ENCODE measurements around the gene RNF123. TPM values are rescaled to one million over a fixed set of nuclear protein-coding genes. Genes with fewer than 3 reads are reported as not detected.

RNF123 gene
- total RNA-seq, 1 experiment from 2014 or later: 40.6 TPM

- Mint-ChIP-seq H3K9me3 (no peaks in the 10 kb centered on the region), H3K27me3 (ENCODE audit: low read depth) (no peaks in the 10 kb centered on the region), H3K27ac (no peak overlapping the region), H3K4me1 (peaks cover 3 to 11% of the 10 kb centered on the region in 2 experiments), H3K4me3 (no peak overlapping the region), H3K36me3 (ENCODE audit: insufficient read depth in 1 of 3, low read depth in 3 of 3) (peaks cover 2 to 14% (median 4%) of the 10 kb centered on the region in 3 experiments; a peak in 5 of 7 replicates)
- no peak for TF ChIP-seq CTCF (conservative IDR thresholded peaks at IDR 0.05)
- H2BK12ac ChIP-seq (ENCODE audit: insufficient read length, low read depth, low read length): no peak overlapping the region
- H4K20me1 ChIP-seq (ENCODE audit: control insufficient read depth, insufficient read depth, insufficient read length): no peaks in the 10 kb centered on the region
- H3K27me3 ChIP-seq (ENCODE audit: insufficient read depth, low read length): no peaks in the 10 kb centered on the region; the same call in 1 of the 2 replicates
- WGBS (ENCODE audit: extremely low coverage, insufficient read length, low lambda C conversion rate): no CpG with 5 or more reads among the region's 4 CpGs
- H3K23ac ChIP-seq (ENCODE audit: insufficient read length, low read depth, low read length): no peak overlapping the region
- no peak overlapping the region for H3K18ac ChIP-seq (ENCODE audit: insufficient read length, low read depth, low read length)
- H2AFZ ChIP-seq (ENCODE audit: low read length): no peak overlapping the region
- H3T11ph ChIP-seq (ENCODE audit: low read length): no peak overlapping the region
- H3K23me2 ChIP-seq (ENCODE audit: insufficient read length, low read depth, low read length, poor library complexity, severe bottlenecking): no peaks in the 10 kb centered on the region
- H2AK5ac ChIP-seq (ENCODE audit: insufficient read length, low read length): no peak overlapping the region
- no peak overlapping the region for H4K8ac ChIP-seq (replicated peaks; ENCODE audit: insufficient read length, low read depth, low read length)
- no peak overlapping the region for H2BK5ac ChIP-seq (ENCODE audit: insufficient read length, low read length)
- no peak for DNase-seq
- H3K79me2 ChIP-seq (ENCODE audit: insufficient read depth, low read length): peaks cover 3% of the 10 kb centered on the region; the same call in 1 of the 2 replicates
- peaks cover 5% of the 10 kb centered on the region for H3K79me1 ChIP-seq (ENCODE audit: insufficient read depth, low read depth, low read length, poor library complexity, severe bottlenecking)
- H4K5ac ChIP-seq (ENCODE audit: insufficient read length, low read depth, low read length): no peak overlapping the region
- no peak overlapping the region for H3K4me2 ChIP-seq (ENCODE audit: insufficient read depth, insufficient read length, low read length)
- H2BK120ac ChIP-seq (ENCODE audit: low read depth, low read length, poor library complexity, severe bottlenecking): no peak overlapping the region
- no peak overlapping the region for H3K9ac ChIP-seq (ENCODE audit: extremely low read depth, insufficient read length, low read length)
- no peaks in the 10 kb centered on the region for H3K9me3 ChIP-seq (ENCODE audit: control insufficient read depth, low read depth, low read length)
- H3K56ac ChIP-seq (ENCODE audit: insufficient read length, low read depth, low read length): no peak overlapping the region
- H3K4ac ChIP-seq (ENCODE audit: low read depth, low read length): no peak overlapping the region
- H4K91ac ChIP-seq (ENCODE audit: insufficient read length, low read depth, low read length): no peak overlapping the region
- H3K14ac ChIP-seq (ENCODE audit: insufficient read depth, low read length): no peak overlapping the region
- no peak overlapping the region for H3K27ac ChIP-seq (ENCODE audit: insufficient read length, low read depth, low read length)
- no peaks in the 10 kb centered on the region; the same call in 1 of the 2 replicates for H3K4me1 ChIP-seq (ENCODE audit: insufficient read depth, low read length)
- no peak overlapping the region for H2BK20ac ChIP-seq (ENCODE audit: low read depth, low read length, poor library complexity, severe bottlenecking)
- H2BK15ac ChIP-seq (ENCODE audit: low read depth, low read length): no peak overlapping the region
These were observed 62.1 kb downstream of the RNF123 start for GRCh38 chr3:49751501-49751900.

Measured in H9 (cell line).